H1 (cell line): ENCODE results near the gene RBM19. TPM values are rescaled to one million over a fixed set of nuclear protein-coding genes. Genes with fewer than 3 reads are reported as not detected.

ENCODE experiments used
- CTCF ChIA-PET: fragments of 300-600 bp; sonication (Branson Sonifier 250); formaldehyde crosslinking; loops from one replicate; lab custom pipeline; 2021; ENCODE audit not compliant: partially characterized antibody; lab: Charles Lee
- POLR2A ChIA-PET: fragments of 300-600 bp; sonication (Branson Sonifier 250); formaldehyde crosslinking; loops from one replicate; lab custom pipeline; 2021; ENCODE audit warnings: inconsistent platforms; ENCODE audit not compliant: partially characterized antibody; lab: Charles Lee
- DNase-seq, 2 experiments: peaks; one replicate each; pipeline versions ENCODE4 v3.0.0 to v3.0.0-alpha.2; 2010 to 2022; ENCODE audit warnings: low spot score in 2 of 2, low read depth in 1 of 2, mixed read lengths in 1 of 2
- FAIRE-seq: peaks from 2 replicates; lab custom pipeline; 2011; peaks lifted over from hg19 to GRCh38; lab: Jason Lieb, UNC
- H2AFZ ChIP-seq: 2 replicates; pipeline ENCODE4 v1.8.1; 2012; ENCODE audit warnings: low read length, inconsistent platforms
- H2AK5ac ChIP-seq: 2 replicates; pipeline ENCODE4 v1.6.1; 2013; ENCODE audit warnings: low read depth, low read length
- H2BK120ac ChIP-seq: replicated peaks from 2 replicates; pipeline ENCODE3; 2013; ENCODE audit warnings: low read depth, low read length, inconsistent platforms
- H2BK12ac ChIP-seq: 2 replicates; pipeline ENCODE4 v1.6.1; 2013; ENCODE audit warnings: low read depth, low read length
- H2BK15ac ChIP-seq: 2 replicates; pipeline ENCODE4 v1.6.1; 2013; ENCODE audit warnings: low read length
- H2BK20ac ChIP-seq: 2 replicates; pipeline ENCODE4 v1.6.1; 2013; ENCODE audit warnings: low read length
- H2BK5ac ChIP-seq: 2 replicates; pipeline ENCODE4 v1.6.1; 2013; ENCODE audit warnings: low read depth, low read length
- H3K14ac ChIP-seq: 2 replicates; pipeline ENCODE4 v1.6.1; 2013; ENCODE audit warnings: inconsistent platforms; ENCODE audit not compliant: insufficient read length
- H3K18ac ChIP-seq: 2 replicates; pipeline ENCODE4 v1.6.1; 2013; ENCODE audit warnings: low read length; ENCODE audit errors: extremely low read depth
- H3K23ac ChIP-seq: 2 replicates; pipeline ENCODE4 v1.6.1; 2013; ENCODE audit warnings: inconsistent platforms; ENCODE audit not compliant: insufficient read length
- H3K23me2 ChIP-seq: 2 replicates; pipeline ENCODE4 v1.6.1; 2013; ENCODE audit warnings: low read depth, low read length
- H3K27ac ChIP-seq: 2 replicates; pipeline ENCODE4 v1.6.1; 2011; ENCODE audit warnings: low read depth, low read length, inconsistent platforms
- H3K27me3 ChIP-seq, 4 experiments: replicated peaks in 1 of 4; 1 replicate in 1 of 4; 2 replicates in 3 of 4; pipeline versions ENCODE4 v1.6.1 to v1.8.1; 2011 to 2013; ENCODE audit warnings: low read length in 3 of 4, mild to moderate bottlenecking in 3 of 4, inconsistent platforms in 2 of 4, mixed read lengths in 2 of 4, moderate library complexity in 1 of 4; ENCODE audit not compliant: control insufficient read depth in 3 of 4, insufficient read depth in 3 of 4; ENCODE audit errors: extremely low read depth in 1 of 4
- H3K36me3 ChIP-seq, 4 experiments: 2 replicates each; pipeline versions ENCODE4 v1.6.1 to v1.8.1; 2011 to 2013; ENCODE audit warnings: mild to moderate bottlenecking in 4 of 4, low read length in 3 of 4, moderate library complexity in 2 of 4, control low read depth in 1 of 4, inconsistent platforms in 1 of 4; ENCODE audit not compliant: insufficient read depth in 4 of 4, control insufficient read depth in 2 of 4
- H3K4ac ChIP-seq: replicated peaks from 2 replicates; pipeline ENCODE3; 2013; ENCODE audit warnings: low read length, low read depth, mixed read lengths, inconsistent platforms; ENCODE audit not compliant: insufficient read length
- H3K4me1 ChIP-seq, 4 experiments: replicated peaks in 1 of 4; 1 replicate in 1 of 4; 2 replicates in 3 of 4; pipeline versions ENCODE4 v1.6.1 to v1.8.1; 2011 to 2013; ENCODE audit warnings: low read length in 3 of 4, inconsistent platforms in 2 of 4, mixed read lengths in 1 of 4; ENCODE audit not compliant: insufficient read depth in 4 of 4, control insufficient read depth in 3 of 4
- H3K4me2 ChIP-seq, 2 experiments: 2 replicates each; pipeline versions ENCODE4 v1.6.1 to v1.8.1; 2011 to 2013; ENCODE audit warnings: low read depth in 2 of 2, low read length in 2 of 2, control low read depth in 1 of 2, inconsistent platforms in 1 of 2, mild to moderate bottlenecking in 1 of 2; ENCODE audit not compliant: insufficient read depth in 1 of 2
- H3K4me3 ChIP-seq, 4 experiments: fragments of 200-600, 300-600 bp in 1 of 4; sonication (generic), shearing (Covaris generic), sonication (Bioruptor Twin) in 1 of 4; 2 replicates each; pipeline versions ENCODE4 v1.5.1 to v1.8.1; 2011 to 2016; ENCODE audit warnings: low read length in 4 of 4, low read depth in 3 of 4, control low read depth in 2 of 4, inconsistent platforms in 2 of 4, mild to moderate bottlenecking in 2 of 4, mixed read lengths in 1 of 4, moderate library complexity in 1 of 4; ENCODE audit not compliant: insufficient read depth in 2 of 4; ENCODE audit errors: extremely low read depth in 1 of 4
- H3K56ac ChIP-seq: replicated peaks from 2 replicates; pipeline ENCODE3; 2013; ENCODE audit warnings: low read depth, mild to moderate bottlenecking, mixed read lengths, low read length, inconsistent platforms; ENCODE audit not compliant: insufficient read length
- H3K79me1 ChIP-seq: 2 replicates; pipeline ENCODE4 v1.6.1; 2013; ENCODE audit warnings: low read depth, low read length, control low read depth
- H3K79me2 ChIP-seq, 2 experiments: 2 replicates each; pipeline versions ENCODE4 v1.6.1 to v1.8.1; 2012 to 2013; ENCODE audit warnings: low read length in 2 of 2, mild to moderate bottlenecking in 2 of 2, inconsistent platforms in 1 of 2; ENCODE audit not compliant: insufficient read depth in 2 of 2, control insufficient read depth in 1 of 2
- H3K9ac ChIP-seq, 4 experiments: replicated peaks in 1 of 4; 1 replicate in 1 of 4; 2 replicates in 3 of 4; pipeline versions ENCODE4 v1.6.1 to v1.8.1; 2011 to 2013; ENCODE audit warnings: low read depth in 3 of 4, low read length in 3 of 4, control low read depth in 2 of 4, mild to moderate bottlenecking in 2 of 4, moderate library complexity in 2 of 4, inconsistent platforms in 1 of 4; ENCODE audit errors: extremely low read depth in 1 of 4
- H3K9me3 ChIP-seq, 2 experiments: 2 replicates each; pipeline versions ENCODE4 v1.6.1 to v1.8.1; 2012 to 2013; ENCODE audit warnings: mild to moderate bottlenecking in 2 of 2, moderate library complexity in 2 of 2, control low read depth in 1 of 2, inconsistent platforms in 1 of 2, low read depth in 1 of 2, low read length in 1 of 2, mixed read lengths in 1 of 2; ENCODE audit not compliant: insufficient read depth in 2 of 2
- H4K20me1 ChIP-seq, 2 experiments: replicated peaks in 1 of 2; 2 replicates each; pipeline versions ENCODE3 to v1.8.1; 2011 to 2013; ENCODE audit warnings: inconsistent platforms in 2 of 2, low read length in 2 of 2, mild to moderate bottlenecking in 1 of 2; ENCODE audit not compliant: insufficient read depth in 2 of 2, control insufficient read depth in 1 of 2
- H4K5ac ChIP-seq: 2 replicates; pipeline ENCODE4 v1.6.1; 2013; ENCODE audit warnings: low read length, low read depth, mixed read lengths, inconsistent platforms; ENCODE audit not compliant: insufficient read length
- H4K8ac ChIP-seq: 2 replicates; pipeline ENCODE4 v1.8.0; 2013; ENCODE audit warnings: mild to moderate bottlenecking, moderate library complexity, low read length, inconsistent platforms; ENCODE audit not compliant: insufficient read depth; ENCODE audit errors: extremely low read depth
- H4K91ac ChIP-seq: replicated peaks from 2 replicates; pipeline ENCODE3; 2013; ENCODE audit warnings: low read length, mixed read lengths, inconsistent platforms; ENCODE audit not compliant: insufficient read length
- KDM1A ChIP-seq: fragments of 200-600, 300-600 bp; sonication (generic); IDR thresholded peaks from 2 replicates; pipeline ENCODE4 v1.7.1; 2016; ENCODE audit warnings: mild to moderate bottlenecking, low read length, borderline replicate concordance
- POU5F1 ChIP-seq: IDR thresholded peaks from 2 replicates; pipeline ENCODE4 v1.6.1; 2011; ENCODE audit warnings: low read depth, mild to moderate bottlenecking, low read length, moderate library complexity
- WGBS, 2 experiments: shearing (Covaris generic) in 1 of 2; methylation state at CpG; one replicate each; pipeline versions ENCODE4 v1.1.6 to v1.1.7; 2013 to 2015; ENCODE audit warnings: low lambda C conversion rate in 2 of 2, mixed read lengths in 2 of 2, inconsistent platforms in 1 of 2, low coverage in 1 of 2, missing lambda C conversion rate in 1 of 2; ENCODE audit not compliant: insufficient replicate concordance in 2 of 2, insufficient coverage in 1 of 2, insufficient read length in 1 of 2; ENCODE audit errors: extremely low coverage in 1 of 2, missing lambda C conversion rate in 1 of 2; 5-methylcytosine and 5-hydroxymethylcytosine counted together
- polyA plus RNA-seq, 7 experiments: library from polyadenylated mRNA; depleted of rRNA in 3 of 7; stranded (reverse) in 5 of 7; unstranded in 2 of 7; fragments of >200 nt in 5 of 7; fragments of 200-250 nt in 2 of 7; gene quantifications; 1 replicate in 5 of 7; 2 replicates in 1 of 7; 4 replicates in 1 of 7; pipeline versions ENCODE4 v1.2.1 to v1.2.3, GENCODE V29; 2011 to 2013; ENCODE audit warnings: missing spikeins in 2 of 7, mixed read lengths in 2 of 7
- total RNA-seq: library from RNA; stranded (reverse); fragmentation: NEBNext Ultra II Directional; extraction: Animal tissue kit (Norgen Biotek cat#: 25700); gene quantifications from 2 replicates; pipeline ENCODE4 v1.2.1, GENCODE V29; 2021

The RBM19 gene
- total and polyA plus RNA-seq, 2 of the 8 experiments (the other 6 are each of a cell fraction or from before 2014, with no cell fraction given) = 23.4 to 61.9 TPM

- H2BK15ac ChIP-seq = no peak overlapping the region
- H4K8ac ChIP-seq = no peak overlapping the region
- no peak overlapping the region for H3K4me3 ChIP-seq
- H3K23me2 ChIP-seq = no peaks in the 10 kb centered on the region
- no peak for TF ChIP-seq POU5F1
- TF ChIP-seq KDM1A = peak; percentile 76
- H2BK120ac ChIP-seq = no peak overlapping the region
- no peaks in the 10 kb centered on the region; a peak in 1 of 7 replicates for H3K4me1 ChIP-seq
- H3K14ac ChIP-seq = no peak overlapping the region
- H3K18ac ChIP-seq = no peak overlapping the region
- no peak overlapping the region for H2BK12ac ChIP-seq
- H3K4me2 ChIP-seq = no peak overlapping the region
- H3K9ac ChIP-seq = no peak overlapping the region
- no peak overlapping the region for H4K5ac ChIP-seq
- peaks cover 0 to 2% of the 10 kb centered on the region in 2 experiments for H4K20me1 ChIP-seq
- H4K91ac ChIP-seq = no peak overlapping the region
- POLR2A ChIA-PET = interaction anchor here (0.8 to 1.2 kb wide), 3 partner anchors 9 to 15 kb away, joined by 3 to 4 read pairs (median 3); no protein-coding TSS in a partner anchor
- no peak overlapping the region for H2AFZ ChIP-seq
- H2BK20ac ChIP-seq = no peak overlapping the region
- no peaks in the 10 kb centered on the region for H3K27me3 ChIP-seq
- no peaks in the 10 kb centered on the region for H3K9me3 ChIP-seq
- no peaks in the 10 kb centered on the region for H3K79me1 ChIP-seq
- no peak overlapping the region for H2BK5ac ChIP-seq
- no peak for DNase-seq
- H3K27ac ChIP-seq = no peak overlapping the region
- no peak overlapping the region for H3K23ac ChIP-seq
- no peak overlapping the region for H3K56ac ChIP-seq
- no peak overlapping the region for H3K4ac ChIP-seq
- H3K36me3 ChIP-seq = peaks cover 0 to 4% (median 0%) of the 10 kb centered on the region in 4 experiments; a peak in 3 of 8 replicates
- H2AK5ac ChIP-seq = no peak overlapping the region
- no peak for FAIRE-seq
- no peaks in the 10 kb centered on the region for H3K79me2 ChIP-seq
- CTCF ChIA-PET = interaction anchor here (0.6 to 2.2 kb wide), 8 partner anchors 10 to 749 kb away, joined by 3 to 7 read pairs (median 3); no protein-coding TSS in a partner anchor
- WGBS, 2 experiments = 93% methylated on average over 3 of the region's 3 CpGs; no CpG with 5 or more reads in 1 of the 2 experiments
Observed at GRCh38 chr12:113847856-113848255, 118.3 kb downstream of the RBM19 start.
